Inflammatory macrophage treated with lipopolysaccharide for 1 hour (primary cell): Measurements from ENCODE around the gene PTPN21.

Source experiments
- DNase-seq, 2 donors: peaks; one replicate each; pipeline ENCODE4 v3.0.0-alpha.2; 2020 to 2022

PTPN21 gene

GRCh38 chr14:88554457-88555286 is at the start of gene PTPN21:
Gene PTPN21 (minus strand): TSS chr14:88555007. CDS start chr14:88550417, 4,590 bp downstream.
- no peak for DNase-seq

DNA sequence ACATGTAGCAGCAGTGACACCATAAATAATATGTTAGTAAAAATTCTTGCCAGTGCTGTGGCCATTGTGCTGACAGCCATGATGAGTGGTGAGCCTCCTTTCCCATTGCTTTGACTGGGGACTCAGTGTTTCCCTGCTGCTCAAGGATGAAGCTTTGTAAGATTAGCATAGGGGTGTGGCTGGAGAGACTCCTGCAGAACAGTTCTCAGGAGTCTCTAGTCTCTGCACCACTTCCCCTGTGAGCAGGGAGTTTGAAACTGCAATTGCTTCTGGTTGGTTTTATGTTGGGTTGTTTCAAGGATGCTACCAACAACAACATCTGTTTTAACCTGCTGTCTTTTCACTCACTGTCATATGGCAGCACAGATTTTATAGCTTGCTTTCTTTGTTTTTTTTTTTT is 49.4 kb upstream of the PTPN21 start:
- DNase-seq = no peak

GRCh38 chr14:88599761-88600439 is 45.1 kb upstream of the PTPN21 start:
- DNase-seq = no peak

- no peak for DNase-seq
Observed at GRCh38 chr14:88599326-88599725, 44.5 kb upstream of the PTPN21 start.

- DNase-seq = no peak
Observed at GRCh38 chr14:88598097-88598675, 43.4 kb upstream of the PTPN21 start.

- DNase-seq = no peak
Observed at GRCh38 chr14:88597601-88598000, 42.8 kb upstream of the PTPN21 start.

- no peak for DNase-seq
Observed at GRCh38 chr14:88597038-88597437, 42.2 kb upstream of the PTPN21 start.

GRCh38 chr14:88592031-88592430 is 37.2 kb upstream of the PTPN21 start:
- DNase-seq = no peak

GRCh38 chr14:88590173-88590572 is 35.4 kb upstream of the PTPN21 start:
- no peak for DNase-seq

DNA sequence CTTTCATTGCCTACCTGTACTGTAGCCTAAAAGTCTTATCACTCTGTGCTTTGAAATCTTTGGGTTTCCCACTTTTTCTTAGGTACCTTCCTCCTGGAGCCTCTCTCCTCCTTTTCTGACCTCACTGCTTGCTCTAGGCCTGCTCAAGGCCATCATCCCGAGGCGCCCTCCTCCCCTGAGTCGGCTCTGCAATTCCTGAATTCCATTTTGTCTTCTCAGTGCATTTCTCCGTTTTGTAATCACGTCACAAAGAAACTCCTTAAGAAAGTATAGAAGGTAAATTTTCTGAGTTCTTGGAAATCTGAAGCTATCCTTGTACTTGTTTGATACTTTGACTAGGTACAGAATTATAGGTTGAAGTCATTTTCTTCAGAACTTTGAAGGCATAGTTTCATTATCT is 33.3 kb upstream of the PTPN21 start:
- no peak for DNase-seq

DNA sequence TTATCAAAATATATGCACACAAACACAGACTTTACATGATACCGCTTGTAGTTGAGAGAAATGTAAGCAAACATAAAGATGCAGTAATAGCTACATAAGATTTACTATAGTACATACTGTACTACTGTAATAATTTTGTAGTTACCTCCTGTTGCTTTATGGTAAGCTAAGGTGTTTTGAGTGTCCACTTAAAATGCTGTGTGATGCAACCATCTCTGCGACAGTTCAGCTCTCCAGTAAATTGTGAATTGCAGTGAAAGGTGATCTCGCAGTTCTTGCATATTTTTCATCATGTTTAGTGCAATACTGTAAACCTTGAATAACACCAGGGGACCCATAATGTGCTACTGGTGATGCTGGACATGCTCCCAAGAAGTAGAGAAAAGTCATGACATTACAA is 29.6 kb upstream of the PTPN21 start:
- no peak for DNase-seq

DNA sequence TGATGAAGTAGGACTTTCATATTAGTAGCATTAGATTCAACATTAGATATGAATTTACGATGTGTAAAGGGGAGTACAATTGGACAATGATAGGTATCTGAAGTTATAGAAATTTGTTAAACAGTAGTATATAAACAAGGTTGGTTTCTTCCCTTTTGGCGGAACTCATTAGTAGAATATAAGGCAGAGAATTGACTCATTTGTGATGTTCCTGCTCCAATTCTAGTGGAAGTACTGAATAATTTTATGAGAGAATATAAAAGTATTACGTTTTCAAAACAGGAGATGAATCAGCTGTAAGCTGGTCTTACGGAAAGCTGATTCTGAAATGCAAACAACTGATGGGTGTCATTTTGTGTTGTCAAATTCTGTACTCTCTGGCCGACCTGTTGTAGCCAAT is 21.4 kb upstream of the PTPN21 start:
- no peak for DNase-seq

- DNase-seq = no peak
Observed at GRCh38 chr14:88572117-88572516, 17.3 kb upstream of the PTPN21 start.

GRCh38 chr14:88568196-88568595 is 13.4 kb upstream of the PTPN21 start:
- DNase-seq = no peak

DNA sequence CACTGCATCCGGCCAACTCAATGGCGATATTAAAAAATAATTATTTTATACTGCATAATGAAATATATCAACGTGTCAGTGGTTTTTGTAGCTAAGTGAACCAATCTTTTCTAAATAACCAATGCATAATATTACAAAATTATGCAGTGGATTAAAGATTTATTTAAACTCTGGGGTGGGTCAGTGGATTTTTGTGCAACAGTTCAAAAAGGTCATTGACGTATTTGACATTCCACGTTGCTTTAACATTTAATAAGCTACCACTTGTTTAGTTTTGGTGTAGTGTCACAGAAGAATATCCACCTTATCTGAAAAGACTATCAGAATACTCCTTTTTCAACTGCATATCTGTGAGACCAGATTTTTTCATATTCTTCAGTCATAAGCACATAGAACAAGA is 10.6 kb upstream of the PTPN21 start:
- no peak for DNase-seq

- DNase-seq = no peak
Observed at GRCh38 chr14:88563845-88564244, 9.0 kb upstream of the PTPN21 start.

DNA sequence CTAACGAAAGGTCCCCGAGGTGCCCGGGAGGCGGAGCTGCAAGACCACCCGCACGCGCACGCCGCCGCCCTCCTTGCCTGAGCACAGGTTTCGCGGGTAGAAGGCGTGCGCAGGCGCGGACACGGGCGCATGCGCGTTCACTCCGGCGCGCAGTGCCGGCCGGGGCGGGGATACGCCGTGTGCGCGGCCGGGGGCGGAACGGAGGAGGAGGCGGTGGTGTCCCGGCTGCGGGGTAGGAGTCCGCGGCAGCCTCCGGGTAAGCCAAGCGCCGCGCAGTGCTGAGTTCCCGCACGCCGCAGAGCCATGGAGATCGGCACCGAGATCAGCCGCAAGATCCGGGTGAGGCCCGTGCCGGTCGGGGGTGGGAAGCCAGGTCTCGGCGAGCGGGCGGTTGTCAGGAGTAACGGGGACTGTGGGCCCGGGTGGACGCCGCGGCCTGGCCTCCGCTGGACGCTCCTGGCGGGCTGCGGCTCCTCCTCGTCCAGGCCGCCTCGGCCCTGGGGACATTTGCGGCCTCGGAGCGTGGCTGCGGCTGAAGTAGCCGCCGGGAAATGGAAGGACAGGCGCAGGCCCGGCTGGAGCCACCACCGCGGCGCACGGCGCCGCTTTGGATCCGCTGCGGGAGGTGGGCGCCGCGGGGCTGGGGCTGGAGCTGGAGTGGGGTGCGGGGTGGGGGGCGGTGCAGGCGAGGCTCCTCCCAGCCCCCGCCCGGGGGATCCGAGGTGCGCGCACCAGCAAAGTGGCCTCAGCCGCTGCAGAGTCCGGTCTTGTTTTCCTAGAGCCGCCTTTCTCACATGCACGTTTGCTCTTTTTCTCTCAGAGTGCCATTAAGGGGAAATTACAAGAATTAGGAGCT is 8.3 kb upstream of the PTPN21 start, which contains the start of gene ZC3H14:
ZC3H14 (plus strand) TSS at position 207 of the 856 bp plus-strand sequence; CDS start at position 304, 97 bp downstream.
- DNase-seq = peak; percentile 67 to 87

- DNase-seq = no peak
Observed at GRCh38 chr14:88562532-88562830, 7.7 kb upstream of the PTPN21 start.

- peak in 1 of 2 donors; percentile 11 for DNase-seq
Observed at GRCh38 chr14:88559852-88560251, 5.0 kb upstream of the PTPN21 start.

DNA sequence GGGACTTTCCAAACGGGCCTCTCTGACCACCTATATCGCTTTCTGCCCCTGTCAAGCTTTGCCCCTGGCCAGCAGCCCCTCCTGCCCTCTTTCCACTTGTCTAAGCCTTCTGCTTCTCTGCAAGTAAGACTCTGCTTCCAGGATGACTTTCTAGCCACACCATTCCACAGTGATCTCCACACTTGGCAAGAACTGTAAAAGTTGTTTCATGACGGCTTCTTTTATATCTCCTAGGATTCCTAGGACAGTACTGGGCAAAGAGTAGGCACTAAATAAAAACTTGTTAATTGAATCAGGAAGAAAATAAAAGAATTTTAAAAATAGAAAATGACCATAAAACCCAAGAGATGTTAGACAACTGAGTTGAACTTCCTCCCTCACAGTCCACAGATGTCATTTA is 1.8 kb upstream of the PTPN21 start:
- DNase-seq = no peak

GRCh38 chr14:88553886-88554456 is 836 bp downstream of the PTPN21 start:
- no peak for DNase-seq

DNA sequence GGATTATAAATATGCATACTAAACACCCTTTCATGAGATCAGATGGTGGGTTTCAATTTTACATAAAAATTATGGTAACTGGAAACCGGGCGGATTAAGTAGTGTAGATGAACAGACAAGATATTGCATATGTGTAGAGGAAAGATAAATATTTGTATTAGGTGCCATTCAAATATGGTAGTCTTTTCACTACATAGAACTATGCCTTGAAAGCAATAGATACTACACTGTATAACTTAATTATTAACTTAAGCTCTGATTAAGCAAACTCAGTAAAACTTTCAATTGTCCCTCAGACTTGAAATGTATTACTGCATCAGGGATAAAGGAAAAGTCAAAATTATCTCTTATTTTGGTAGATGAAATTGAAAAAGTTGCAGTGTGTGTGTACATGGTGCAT is 1.9 kb downstream of the PTPN21 start:
- DNase-seq = no peak

DNA sequence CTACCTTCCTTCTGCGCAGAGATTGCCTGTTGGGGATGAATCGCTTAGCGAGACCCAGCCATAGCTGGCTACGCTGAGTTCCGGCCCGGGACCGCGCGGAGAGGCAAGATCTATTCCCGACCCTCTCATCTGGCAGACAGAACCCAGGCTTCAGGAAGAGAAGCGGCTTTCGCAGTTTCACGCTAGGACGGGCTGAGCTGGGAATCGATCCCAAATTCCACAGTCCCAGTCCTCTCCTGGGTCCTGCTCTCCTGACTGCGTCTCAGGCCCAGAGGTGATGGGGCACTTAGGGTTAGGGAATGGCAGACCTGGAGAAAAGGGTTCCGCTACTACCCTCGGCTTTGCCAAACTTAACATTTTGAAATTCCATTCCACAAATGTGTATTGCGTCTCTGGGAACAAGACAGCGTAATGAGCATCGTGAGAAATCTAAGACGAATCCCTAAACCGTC is 2.8 kb downstream of the PTPN21 start:
- DNase-seq = no peak
